GM18508 (cell line): ENCODE results near the gene TUBB4A.

ENCODE experiments used
- ATAC-seq: cut with Tn5 transposase; IDR thresholded peaks from one replicate; pipeline ENCODE4 v1.9.1; 2021; ENCODE audit warnings: moderate number of reproducible peaks; ENCODE audit not compliant: insufficient read depth, unreplicated experiment

Gene TUBB4A

DNA sequence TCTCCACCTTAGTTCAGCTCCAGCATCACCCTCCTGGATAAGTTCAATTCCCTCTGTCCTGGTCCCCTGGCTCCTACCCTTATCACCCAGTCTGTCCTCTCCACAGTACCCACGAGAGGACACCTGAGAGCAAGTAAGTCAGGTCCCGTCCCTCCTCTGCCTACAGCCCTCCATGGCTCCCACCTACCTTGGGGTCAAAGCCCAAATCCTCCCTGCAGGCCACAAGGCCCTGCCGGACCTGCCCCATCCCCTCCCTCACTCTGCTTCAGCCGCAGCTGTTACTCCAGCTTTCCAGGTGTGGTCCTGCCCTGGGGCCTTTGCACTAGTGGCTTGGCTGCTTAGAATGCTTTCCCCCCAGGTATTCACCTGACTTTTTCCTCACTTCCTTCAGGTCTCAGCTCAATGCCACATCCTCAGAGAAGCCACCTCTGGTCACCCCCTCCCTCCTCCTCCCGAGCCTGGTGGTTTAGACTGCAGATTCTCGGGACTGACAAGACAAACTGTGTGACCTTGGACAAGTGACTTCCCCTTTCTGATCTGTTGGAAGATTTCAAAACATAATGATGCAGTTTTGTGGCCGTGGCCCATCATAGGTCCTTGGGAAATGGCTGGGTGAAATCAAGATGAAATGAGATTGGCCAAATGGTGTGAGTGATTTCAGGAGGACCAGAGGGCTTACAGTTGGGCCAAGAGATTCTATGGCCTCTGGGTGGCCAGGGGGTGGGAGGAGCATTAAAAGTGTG is 3.6 kb downstream of the TUBB4A start:
- no peak for ATAC-seq

DNA sequence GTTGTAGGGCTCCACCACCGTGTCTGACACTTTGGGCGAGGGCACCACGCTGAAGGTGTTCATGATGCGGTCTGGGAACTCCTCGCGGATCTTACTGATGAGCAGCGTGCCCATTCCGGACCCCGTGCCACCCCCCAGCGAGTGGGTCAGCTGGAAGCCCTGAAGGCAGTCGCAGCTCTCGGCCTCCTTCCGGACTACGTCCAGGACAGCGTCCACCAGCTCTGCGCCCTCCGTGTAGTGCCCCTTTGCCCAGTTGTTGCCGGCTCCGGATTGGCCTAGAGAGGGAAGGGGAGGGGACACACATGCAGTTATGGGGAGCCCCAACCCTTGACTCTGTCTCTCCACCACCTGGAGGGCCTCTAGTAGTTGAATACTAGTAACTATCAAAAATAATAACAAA is 6.2 kb downstream of the TUBB4A start:
- no peak for ATAC-seq

DNA sequence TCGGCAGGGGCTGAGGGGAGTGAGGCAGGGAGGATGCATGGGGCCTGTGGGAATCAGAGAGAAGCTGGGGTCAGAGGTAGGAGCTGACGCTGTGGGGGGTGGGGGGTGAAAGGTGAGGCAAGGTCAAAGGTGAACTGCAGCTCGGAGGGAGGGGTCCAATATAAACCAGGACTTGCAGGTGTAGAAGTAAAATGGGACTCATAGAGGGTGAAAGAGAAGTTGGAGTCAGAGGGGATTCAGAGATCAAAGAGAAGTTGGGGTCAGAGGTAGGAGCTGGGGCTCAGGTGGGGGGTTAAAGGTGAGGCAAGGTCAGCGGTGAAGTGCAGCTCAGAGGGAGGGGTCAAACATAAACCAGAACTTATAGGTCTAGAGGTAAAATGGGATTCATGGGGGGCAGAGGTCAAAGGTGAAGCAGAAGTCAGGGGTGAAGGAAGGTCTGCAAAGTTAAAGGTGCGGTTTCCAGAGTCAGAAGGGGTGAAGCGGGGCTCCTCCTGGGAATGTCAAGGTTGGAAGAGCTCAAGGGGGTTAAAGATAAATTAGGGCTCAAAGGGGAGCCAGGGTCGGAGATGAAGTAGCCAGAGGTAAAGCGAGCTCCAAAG is 7.6 kb downstream of the TUBB4A start:
- ATAC-seq: no peak

DNA sequence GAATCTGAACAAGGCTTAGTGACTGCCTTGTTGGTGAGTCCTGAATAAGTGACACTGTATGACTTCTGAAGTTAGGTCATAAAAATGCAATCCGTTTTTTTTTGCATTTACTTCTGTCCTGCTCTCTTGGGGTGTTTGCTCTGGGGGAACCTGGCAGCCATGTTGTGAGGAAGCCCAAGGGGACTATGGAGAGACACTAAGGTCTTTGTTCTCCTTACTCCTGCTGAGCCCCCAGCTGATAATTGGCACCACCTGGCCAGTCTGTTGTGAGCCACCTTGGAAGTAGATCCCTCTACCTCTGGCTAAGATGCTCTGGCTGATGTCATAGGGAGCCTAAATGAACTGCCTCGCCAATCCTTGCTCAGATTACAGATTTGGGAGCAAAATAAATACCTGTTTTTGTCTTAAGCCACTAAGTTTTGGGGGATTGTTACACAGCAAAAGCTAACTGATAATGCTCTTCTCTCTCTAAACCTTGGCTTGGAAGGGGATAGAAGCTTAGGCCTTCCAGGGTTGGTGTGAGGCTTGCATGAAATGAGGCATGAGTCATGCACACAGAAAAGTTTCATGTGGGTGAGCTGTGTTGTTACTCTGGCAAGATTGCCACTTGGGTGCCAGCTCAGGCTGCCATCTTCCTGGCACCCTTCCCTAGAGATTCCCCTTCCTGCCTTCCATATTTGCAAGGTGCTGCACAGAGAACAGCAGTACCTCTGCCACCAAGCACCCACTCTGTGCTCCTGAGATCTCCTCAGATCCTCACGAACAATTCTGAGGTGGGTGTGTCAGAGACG is 10.1 kb downstream of the TUBB4A start:
- no peak for ATAC-seq

DNA sequence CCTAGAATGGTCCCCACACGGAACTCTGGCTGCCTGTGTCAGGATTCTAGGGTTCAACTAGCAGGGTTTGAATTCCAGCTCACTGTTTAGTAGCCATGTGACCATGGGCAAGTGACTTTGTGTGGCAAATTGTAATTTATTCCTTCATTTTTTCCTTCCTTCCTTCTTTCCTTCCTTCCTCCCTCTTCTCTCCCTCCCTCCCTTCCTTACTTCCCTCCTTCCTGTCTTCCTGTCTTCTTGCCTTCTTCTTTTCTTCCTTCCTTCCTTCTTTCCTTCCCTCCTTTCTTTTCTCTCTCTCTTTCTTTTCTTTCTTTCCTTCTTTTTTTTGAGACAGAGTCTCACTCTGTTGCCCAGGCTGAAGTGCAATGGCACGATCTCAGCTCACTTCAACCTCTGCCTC is 12.0 kb downstream of the TUBB4A start:
- no peak for ATAC-seq

DNA sequence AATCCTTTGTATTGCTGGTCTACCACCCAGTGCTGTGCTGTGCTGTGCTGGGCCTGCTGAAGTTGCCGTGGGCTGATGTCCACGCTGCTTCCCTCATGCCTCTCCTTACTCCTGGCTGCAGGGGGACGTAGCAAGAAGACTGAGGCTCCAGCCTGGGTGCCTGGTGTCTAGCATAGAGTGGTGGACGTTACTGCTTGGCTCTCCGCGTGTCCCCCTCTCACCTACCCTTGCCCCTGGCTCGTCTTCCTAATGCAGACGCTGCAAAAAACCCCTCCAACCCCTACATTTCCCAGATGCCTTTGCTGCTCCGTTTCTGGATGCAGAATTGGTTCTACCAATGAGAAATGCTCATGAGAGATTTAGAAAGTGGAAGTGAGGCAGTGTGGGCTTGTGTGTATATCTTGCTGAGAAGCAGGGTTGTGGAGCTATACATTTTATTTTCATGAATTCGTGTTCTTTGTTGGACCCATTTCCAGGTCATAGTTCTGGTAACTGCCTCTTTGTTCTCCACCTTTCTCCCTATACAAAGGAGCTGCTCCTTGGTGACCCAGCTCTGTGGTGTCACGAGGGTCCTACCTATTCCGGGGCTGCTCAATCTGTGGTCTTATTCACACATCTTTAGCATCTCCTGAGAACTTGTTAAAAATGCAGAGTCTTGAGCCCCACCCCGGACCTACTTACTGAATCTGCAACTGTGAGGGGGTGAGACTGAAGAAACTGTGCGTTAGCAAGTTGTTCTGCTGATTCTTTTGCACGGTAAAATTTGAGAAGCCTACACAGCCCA is 12.6 kb downstream of the TUBB4A start:
- no peak for ATAC-seq

DNA sequence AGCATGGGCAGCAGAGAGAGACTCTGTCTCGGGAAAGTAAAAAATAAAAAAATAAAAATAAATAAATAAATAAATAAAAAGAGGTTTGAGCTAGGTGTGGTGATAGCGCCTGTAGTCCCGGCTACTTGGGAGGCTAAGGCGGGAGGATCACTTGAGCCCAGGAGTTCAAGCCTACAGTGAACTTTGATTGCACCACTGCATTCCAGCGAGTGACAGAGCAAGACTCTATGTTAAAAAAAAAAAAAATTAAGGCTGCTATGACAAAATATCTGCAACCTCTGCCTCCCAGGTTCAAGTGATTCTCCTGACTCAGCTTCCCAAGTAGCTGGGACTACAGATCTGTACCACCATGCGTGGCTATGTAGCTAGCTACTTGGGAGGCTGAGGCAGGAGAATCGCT is 17.3 kb downstream of the TUBB4A start:
- ATAC-seq: no peak

DNA sequence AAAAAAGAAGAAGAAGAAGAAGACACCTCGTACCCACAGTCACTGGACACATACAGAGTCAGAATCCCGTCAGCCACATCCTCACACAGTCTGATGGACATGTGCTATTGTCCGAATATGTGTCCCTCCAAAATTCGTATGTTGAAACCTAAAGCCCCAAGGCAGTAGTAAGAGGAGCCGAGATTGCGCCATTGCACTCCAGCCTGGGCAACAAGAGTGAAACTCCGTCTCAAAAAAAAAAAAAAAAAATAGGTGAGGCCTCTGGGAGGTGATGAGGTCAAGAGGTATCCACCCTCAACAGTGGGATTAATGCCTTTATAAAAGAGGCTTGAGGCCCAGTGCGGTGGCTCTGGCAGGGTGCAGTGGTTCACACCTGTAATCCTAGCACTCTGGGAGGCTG is 17.9 kb downstream of the TUBB4A start:
- no peak for ATAC-seq

DNA sequence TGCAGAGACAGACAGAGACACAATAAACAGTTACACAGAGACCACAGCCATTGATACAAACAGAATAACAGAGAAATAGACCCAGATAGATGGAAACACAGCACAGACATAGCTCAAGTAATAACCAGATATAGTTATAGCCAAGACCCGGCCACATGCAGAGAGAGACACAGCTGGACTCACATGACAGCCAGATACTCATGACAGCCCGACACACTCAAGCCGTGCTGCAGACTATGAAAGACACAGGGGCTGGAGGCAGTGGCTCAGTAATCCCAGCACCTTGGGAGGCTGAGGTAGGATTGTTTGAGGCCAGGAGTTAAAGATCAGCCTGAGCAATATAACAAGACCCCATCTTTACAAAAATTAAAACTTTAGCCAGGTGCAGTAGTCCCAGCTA is 18.9 kb downstream of the TUBB4A start:
- ATAC-seq: no peak

DNA sequence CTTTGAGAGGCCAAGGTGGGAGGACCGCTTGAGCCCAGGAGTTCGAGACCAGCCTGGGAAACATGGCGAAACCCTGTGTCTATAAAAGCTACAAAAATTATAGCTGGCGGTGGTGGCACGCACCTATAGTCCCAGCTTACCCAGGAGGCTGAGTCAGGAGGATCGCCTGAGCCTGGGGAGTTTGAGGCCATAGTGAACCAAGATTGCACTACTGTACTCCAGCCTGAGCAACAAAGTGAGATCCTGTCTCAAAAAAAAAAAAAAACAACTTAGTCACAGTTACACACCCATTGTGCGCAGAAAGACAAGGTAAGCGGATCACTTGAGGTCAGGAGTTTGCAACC is 19.8 kb downstream of the TUBB4A start:
- ATAC-seq: no peak

DNA sequence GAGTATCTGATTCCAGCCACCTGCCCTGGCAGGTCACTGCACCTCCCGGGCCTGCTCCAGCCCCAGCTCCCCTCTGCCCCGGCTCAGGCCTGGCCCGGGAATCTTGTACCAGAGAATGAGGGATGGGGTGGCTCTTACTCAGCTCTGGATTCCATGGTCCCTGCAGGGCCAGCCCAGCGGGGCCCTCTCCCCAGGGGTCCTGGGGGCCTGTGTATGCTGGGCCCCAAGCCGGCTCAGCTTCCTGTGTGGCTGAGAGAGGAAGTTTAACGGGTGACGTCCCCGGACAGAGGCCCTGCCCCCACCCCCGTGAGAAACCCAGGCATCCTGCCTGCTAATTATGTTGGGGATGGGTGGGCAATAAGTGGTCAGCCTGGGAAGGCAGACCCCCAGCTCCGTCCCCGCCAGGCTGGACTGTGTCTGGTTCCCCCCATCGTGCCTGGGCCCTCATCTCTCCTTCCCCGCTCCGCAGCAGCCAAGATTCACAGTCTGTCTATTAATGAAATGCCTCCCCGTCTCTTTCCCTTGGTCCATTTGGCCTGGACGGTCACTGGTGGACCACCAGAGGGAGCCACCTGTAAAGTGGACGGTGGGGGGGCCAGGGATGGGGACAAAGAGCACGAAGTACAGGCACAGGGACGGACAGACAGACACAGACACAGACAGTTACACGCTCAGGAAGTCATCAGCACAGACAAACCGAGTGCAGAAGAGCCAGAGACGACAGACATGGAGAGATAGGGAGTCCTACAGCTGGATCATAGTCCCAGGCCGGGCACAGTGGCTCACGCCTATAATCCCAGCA is 20.4 kb downstream of the TUBB4A start, which contains the start of gene DENND1C:
Gene DENND1C, minus strand, starts transcription at position 247 of the 802 bp plus-strand sequence. Its CDS starts 92 bp downstream, at position 155.
- ATAC-seq: no peak

DNA sequence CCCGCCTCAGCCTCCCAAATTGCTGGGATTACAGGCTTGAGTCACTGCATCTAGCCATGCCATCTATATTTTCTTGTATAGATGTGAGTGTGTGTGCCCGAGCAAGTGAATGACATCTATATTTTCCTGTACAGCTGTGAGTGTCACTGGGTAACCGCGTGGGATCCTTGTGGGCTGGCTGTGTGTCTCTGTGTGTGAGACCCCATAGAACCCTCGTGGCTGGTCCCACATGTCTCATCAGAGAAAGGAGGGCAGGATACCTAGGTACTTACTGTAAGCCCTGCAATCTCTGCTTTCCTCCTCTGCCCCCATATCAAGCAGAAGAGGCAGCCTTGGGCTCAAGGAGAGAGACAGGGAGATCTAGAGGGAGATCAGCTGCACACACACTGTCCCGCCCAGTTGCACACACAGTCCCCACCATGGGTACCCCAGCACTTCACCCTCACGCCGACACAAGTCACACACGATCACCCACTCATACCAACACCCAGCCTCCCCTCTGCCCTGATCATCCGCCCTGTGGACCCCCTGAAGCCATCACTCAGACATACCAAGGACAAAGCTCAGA is 21.2 kb downstream of the TUBB4A start:
- ATAC-seq: no peak

DNA sequence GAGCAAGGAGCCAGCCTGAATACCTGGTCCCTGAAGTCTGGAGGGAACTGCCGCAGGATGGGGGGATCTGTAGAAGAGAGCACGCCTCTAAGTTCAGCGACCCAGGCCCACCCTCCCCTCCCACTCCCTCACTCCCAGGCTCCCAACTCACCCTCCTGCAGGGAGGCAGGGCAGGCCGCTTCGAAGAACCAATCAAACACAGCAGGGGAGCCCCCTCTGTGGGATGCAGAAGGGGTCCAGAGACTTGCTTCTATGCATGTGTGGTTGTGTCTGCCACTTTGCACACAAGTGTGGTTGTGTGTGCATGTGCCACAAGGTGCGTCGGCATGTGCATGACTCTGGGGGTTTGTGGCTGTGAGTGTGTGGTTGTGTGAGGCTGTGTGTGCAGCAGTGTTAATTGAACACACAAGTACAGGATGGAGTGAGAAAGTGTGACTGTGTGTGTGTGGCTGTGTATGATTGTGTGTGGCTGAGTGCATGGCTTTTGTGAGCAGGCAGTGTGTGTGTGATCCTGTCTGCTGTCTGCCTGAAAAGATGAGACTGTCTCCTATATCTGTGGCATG is 22.2 kb downstream of the TUBB4A start:
- no peak for ATAC-seq

DNA sequence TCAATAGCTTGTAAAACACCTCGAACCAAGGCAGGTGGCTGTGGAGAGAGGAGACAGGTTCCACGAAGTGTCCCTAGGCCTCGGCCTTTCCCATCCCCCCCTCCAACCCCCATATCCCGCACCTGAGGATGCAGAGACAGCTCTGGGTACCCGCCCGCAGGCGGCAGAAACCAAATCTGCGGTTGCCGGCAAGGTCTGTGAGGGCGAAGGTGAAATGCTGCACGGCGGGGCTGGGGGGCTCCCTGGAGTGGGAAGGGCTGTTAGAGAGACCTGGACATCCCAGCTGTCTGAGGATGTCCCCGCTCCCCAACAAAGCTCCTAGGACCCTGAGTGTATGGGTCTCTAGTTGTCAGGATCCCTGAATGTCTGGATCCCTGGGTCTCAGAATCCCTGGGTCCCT is 23.3 kb downstream of the TUBB4A start:
- no peak for ATAC-seq

DNA sequence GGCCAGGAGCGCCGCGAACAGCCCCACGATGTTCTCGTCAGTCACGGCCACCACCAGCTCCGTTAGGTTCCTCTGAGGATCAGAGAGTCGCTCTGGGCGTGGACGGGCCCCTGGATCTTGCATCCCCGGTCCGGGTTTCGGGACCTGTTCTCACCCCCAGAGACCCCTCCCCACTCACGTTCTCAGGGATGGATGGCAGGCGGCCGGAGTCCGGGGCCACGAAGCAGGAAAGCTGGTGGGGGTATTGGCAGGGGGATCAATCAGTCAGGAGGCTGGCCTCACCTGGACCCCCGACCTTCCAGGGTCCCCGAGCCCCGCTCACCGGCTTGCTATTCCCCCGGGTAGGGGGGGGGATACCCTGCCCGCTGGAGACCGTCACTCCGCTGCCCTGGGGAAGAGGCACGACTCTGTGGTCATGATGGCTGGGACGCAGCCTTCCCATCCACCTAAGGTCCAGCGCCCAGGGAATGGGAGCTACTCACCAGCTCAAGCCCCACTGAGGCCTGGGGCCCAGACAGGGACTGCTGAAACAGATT is 25.1 kb downstream of the TUBB4A start:
- no peak for ATAC-seq

DNA sequence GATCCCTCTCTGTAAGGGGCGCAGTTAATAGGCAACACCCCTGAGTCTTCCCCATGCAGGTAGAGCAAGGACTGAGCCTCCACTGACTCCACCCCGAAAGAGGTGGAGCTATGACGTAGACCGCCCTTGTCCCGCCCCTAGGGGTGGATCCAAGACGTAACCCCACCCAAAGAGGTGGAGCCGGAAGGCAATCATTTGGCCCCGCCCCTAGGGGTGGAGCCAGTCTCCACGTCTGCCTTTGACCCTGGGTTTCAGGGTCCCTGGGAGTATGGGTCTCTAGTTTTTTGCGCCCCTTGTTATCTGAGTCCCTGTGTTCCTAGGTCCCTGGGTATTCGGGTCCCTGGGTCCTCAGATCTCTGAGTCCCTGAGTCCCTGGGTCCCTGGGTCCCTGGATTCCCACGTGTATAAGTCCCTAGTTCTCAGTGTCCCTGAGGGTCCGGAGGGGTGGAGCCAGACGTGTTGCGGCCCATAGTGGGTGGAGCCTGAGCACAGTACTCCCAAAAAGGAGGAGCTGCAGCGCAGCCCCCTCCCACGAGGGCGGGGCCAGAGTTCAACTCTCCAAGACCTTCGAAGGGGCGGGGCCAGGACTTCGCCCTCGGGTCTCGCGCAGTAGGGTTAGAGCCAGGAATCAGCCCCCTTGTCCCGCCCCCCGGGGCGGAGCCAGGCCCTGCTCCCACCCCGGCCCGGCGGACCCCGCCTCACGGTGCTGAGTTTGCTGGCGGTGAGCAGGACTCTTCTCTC is 25.8 kb downstream of the TUBB4A start:
- ATAC-seq: no peak

DNA sequence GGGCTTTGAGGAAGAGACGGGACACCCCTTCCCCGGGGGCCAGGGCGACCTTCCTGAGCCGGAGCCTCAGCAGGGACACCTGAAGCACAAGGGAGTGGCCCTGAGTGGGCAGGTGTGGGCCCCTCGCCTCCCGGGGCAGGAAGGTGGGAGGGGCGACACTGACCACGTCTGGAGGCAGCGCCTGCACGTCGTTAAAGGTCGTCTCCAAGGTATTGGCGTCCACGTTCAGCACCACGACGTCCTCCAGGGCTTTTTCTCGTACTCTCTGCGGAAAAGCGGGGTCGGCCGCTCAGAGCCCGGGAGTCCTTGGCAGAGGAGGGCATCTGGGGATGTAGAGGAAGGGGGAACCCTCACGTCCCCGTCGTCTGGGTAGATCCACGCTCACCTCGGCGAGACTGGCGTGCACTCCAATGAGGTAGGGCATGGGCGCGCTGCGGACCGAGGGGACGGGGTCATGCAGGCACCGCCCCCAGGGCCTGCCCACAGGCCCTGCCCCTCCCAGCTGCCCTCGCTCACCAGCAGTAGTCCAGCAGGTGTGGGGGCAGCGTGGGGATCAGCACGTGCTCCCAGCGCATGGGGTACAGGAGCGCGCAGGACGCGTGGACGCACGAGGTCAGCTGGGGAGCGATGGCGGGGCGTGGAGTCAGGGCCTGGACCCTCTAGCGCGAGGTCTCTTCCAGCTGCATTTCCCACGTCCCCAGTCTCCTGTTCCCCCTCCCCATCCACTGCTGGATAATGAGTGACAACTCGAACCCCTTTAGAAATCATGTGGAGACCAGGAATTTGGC is 26.6 kb downstream of the TUBB4A start:
- ATAC-seq: no peak

DNA sequence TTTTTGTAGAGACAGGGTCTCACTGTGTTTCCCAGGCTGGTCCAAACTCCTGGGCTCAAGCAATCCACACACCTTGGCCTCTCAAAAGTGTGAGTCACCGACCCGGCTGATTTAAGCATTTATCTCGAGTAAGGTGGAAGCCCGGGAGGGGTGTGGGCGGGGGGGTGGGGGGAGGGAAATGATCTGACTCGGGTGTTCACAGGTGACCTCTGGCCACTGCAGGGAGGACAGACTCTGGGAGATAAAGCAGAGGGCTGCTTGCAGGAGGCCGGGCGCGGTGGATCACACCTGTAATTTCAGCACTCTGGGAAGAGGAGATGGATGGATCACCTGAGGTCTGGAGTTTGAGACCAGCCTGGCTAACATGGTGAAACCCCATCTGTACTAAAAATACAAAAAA is 28.5 kb downstream of the TUBB4A start:
- ATAC-seq: no peak
